ENCODE data around the gene ISX.
"Not testable (repeated sequence)": the region's sequence is repeated elsewhere in the genome, so short reads cannot be mapped to it uniquely, and the experiment has no call there.

The ISX gene

DNA sequence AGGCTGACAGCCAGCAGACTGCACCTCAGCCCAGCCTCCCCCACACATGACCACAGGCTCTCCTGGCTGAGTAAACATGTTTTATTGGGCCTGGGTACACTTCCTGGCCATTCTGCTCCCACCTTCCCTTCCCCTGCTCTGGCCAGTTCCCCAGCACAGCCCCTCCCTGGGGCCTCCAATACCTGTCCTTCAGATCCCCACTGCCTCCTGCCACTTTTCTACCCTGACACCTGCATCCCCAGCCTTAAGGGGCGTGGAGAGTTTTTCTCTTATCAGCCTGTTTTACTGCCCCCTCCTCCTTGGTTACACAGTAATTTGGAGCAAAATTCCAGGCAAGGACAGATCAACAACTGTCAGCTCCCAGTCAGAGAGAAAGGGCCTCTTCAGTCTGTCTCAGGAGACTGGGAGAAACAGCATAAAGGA lies at the start of gene ISX:
ISX (plus strand) TSS at position 363 of the 423 bp plus-strand sequence. CDS start 930 bp downstream, outside the sequence.
- no peak for DNase-seq

- DNase-seq, result no peak
Measured at GRCh38 chr22:35016909-35017308, 49.0 kb upstream of the ISX start.

GRCh38 chr22:35018995-35019394 lies 47.0 kb upstream of the ISX start:
- DNase-seq, result no peak

GRCh38 chr22:35020517-35020916 lies 45.4 kb upstream of the ISX start:
- DNase-seq, result no peak

- no peak for DNase-seq
Measured at GRCh38 chr22:35021161-35021560, 44.8 kb upstream of the ISX start.

GRCh38 chr22:35022291-35022690 lies 43.7 kb upstream of the ISX start:
- DNase-seq, result no peak

DNA sequence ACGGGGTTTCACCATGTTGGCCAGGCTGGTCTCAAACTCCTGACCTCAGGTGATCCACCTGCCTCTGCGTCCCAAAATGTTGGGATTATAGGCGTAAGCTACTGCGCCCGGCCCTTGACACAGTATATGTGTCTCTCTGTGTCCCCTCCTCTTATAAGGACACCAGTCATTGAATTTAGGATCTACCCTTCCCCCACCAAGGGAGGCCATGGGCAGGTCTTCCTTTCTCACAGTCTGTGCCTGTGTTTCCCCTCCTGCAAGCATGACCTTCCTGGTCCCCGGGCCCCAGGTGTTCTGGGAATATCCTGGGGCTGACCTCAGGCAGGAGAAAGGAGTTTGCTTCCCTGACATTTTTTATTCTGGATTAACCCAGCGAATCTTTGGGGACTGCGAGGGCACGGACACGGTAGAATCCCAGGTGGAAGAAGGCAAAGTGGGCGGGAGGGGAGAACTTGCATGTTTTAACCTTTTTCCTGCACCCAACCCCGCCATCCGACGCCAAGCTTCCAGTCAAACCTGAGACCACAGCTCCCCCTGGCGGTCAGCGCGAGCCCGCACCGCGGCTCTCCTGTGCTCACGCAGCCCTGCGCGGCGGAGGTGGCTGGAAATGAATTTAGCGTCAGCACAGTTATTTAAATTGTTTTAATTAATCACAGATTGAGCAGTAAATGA lies 42.1 kb upstream of the ISX start:
- DNase-seq, result peak; percentile 77

- no peak for DNase-seq
Measured at GRCh38 chr22:35024364-35024692, 41.6 kb upstream of the ISX start.

DNA sequence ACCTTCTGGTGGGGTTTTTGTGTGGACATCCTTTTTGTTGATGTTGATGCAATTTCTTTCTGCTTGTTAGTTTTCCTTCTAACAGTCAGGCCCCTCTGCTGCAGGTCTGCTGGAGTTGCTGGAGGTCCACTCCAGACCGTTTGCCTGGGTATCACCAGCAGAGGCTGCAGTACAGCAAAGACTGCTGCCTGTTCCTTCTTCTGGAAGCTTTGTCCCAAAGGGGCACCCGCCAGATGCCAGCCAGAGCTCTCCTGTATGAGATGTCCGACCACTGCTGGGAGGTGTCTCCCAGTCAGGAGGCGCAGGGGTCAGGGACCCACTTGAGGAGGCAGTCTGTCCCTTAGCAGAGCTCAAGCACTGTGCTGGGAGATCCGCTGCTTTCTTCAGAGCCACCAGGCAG lies 35.8 kb upstream of the ISX start:
- DNase-seq, result not testable (repeated sequence)

- DNase-seq, result no peak
Measured at GRCh38 chr22:35032571-35032970, 33.4 kb upstream of the ISX start.

DNA sequence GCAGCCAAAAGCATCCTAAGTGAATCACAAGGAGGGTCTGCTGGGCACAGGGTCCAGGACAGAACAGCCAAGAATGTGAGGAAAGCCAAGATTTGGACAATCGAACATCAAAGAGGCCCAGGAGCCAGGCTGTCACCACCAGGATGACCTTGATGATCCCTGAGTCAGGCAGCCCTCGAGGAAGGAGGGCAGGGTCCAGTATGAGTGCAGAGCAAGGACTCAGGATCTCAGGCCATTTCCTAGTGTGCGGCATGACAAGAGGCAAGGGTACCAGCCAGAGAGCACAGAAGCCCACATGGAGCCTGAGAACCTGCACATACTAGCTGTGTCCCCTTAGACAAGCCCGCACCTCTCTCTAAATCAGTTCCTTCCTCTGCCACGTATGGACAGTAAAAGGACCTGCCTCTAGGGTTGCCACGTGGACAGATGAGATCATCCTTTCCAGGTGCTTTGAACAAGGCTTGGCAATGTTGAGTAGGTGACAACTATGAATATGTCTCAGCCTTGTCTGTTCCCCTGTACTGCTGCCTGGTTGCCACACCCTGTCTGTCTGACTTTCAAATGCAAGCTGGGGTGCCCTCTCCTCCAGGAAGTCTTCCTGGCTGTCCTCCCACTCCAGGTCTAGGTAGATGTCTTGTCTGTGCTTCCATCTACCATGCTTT lies 32.2 kb upstream of the ISX start:
- no peak for DNase-seq

- DNase-seq, result no peak
Measured at GRCh38 chr22:35034963-35035362, 31.0 kb upstream of the ISX start.

- DNase-seq, result no peak
Measured at GRCh38 chr22:35037089-35037488, 28.9 kb upstream of the ISX start.

- DNase-seq, result peak; percentile 28
Measured at GRCh38 chr22:35039625-35040024, 26.3 kb upstream of the ISX start.

GRCh38 chr22:35043252-35043933 lies 22.6 kb upstream of the ISX start:
- DNase-seq, result no peak

GRCh38 chr22:35043934-35044319 lies 22.0 kb upstream of the ISX start:
- DNase-seq, result no peak

GRCh38 chr22:35044607-35045390 lies 21.2 kb upstream of the ISX start:
- DNase-seq, result no peak

DNA sequence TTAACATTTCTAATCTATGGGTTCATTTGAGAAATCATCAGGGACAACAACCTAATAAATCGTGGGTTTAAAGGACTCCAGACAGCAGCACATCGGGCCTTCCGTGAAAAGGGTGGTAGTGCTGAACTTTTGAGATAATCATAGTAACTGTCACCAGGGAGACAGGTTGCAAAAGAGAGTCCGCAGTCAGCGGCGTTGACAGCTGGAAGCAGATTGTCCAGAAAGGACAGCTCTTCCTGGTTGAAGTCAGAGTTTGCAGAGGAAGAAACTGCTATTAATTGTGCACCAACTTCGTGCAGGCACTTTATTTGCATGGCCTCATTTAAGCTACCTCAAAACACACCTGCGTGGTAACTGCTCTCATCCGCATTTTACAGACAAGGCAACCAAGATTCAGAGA lies 20.5 kb upstream of the ISX start:
- DNase-seq, result no peak

GRCh38 chr22:35046744-35047462 lies 19.1 kb upstream of the ISX start:
- DNase-seq, result no peak

GRCh38 chr22:35050038-35050437 lies 15.9 kb upstream of the ISX start:
- DNase-seq, result not testable (repeated sequence)

GRCh38 chr22:35051013-35051535 lies 14.9 kb upstream of the ISX start:
- no peak for DNase-seq

GRCh38 chr22:35051791-35052190 lies 14.2 kb upstream of the ISX start:
- no peak for DNase-seq
